ENCODE measurements around the gene TMEM69. TPM values are rescaled to one million over a fixed set of nuclear protein-coding genes. Genes with fewer than 3 reads are reported as not detected.

The TMEM69 gene
- total RNA-seq, 3 donors from 2014 or later = 20.6 to 39.4 (median 29.1) TPM

GRCh38 chr1:45659222-45659621 is 28.8 kb upstream of the TMEM69 start:
- H3K36me3 ChIP-seq = peaks cover 11% of the 10 kb centered on the region
- no peaks in the 10 kb centered on the region for H3K4me1 ChIP-seq
- intact Hi-C loops (cut with DNase I; ENCODE audit: low total_unique reads) = loop anchor here (5.0 kb wide), 1 partner anchor 448 kb away; no protein-coding TSS in a partner anchor
- no peak for DNase-seq (ENCODE audit: low spot score in 2 of 2)
- no peak overlapping the region for H3K4me3 ChIP-seq
- no peaks in the 10 kb centered on the region for H3K9me3 ChIP-seq
- TF ChIP-seq CTCF (IDR thresholded peaks at IDR 0.05) (no peak), POLR2AphosphoS5 (IDR thresholded peaks at IDR 0.05) (no peak), POLR2A (IDR thresholded peaks at IDR 0.05) (no peak)
- H3K27me3 ChIP-seq = no peaks in the 10 kb centered on the region
- no peak overlapping the region for H3K27ac ChIP-seq

GRCh38 chr1:45660336-45660735 is 27.6 kb upstream of the TMEM69 start:
- intact Hi-C loops (cut with DNase I; ENCODE audit: low total_unique reads) = no loop called here
- DNase-seq (ENCODE audit: low spot score in 2 of 2) = no peak
- no peaks in the 10 kb centered on the region for H3K4me1 ChIP-seq
- H3K36me3 ChIP-seq = peaks cover 6% of the 10 kb centered on the region
- no peak for TF ChIP-seq POLR2A (IDR thresholded peaks at IDR 0.05)
- no peak for TF ChIP-seq POLR2AphosphoS5 (IDR thresholded peaks at IDR 0.05)
- TF ChIP-seq CTCF (IDR thresholded peaks at IDR 0.05) = no peak
- H3K27ac ChIP-seq = no peak overlapping the region
- H3K27me3 ChIP-seq = no peaks in the 10 kb centered on the region
- no peaks in the 10 kb centered on the region for H3K9me3 ChIP-seq
- H3K4me3 ChIP-seq = no peak overlapping the region

- Histone ChIP-seq H3K4me1 (no peaks in the 10 kb centered on the region), H3K4me3 (no peak overlapping the region), H3K27me3 (no peaks in the 10 kb centered on the region), H3K9me3 (no peaks in the 10 kb centered on the region), H3K36me3 (no peaks in the 10 kb centered on the region), H3K27ac (no peak overlapping the region)
- DNase-seq (ENCODE audit: low spot score in 2 of 2) = no peak
- TF ChIP-seq POLR2A (IDR thresholded peaks at IDR 0.05) (no peak), CTCF (IDR thresholded peaks at IDR 0.05) (no peak), POLR2AphosphoS5 (IDR thresholded peaks at IDR 0.05) (no peak)
- intact Hi-C loops (cut with DNase I; ENCODE audit: low total_unique reads) = no loop called here
Observed at GRCh38 chr1:45666836-45667235, 21.1 kb upstream of the TMEM69 start.

- Histone ChIP-seq H3K9me3 (no peaks in the 10 kb centered on the region), H3K4me3 (no peak overlapping the region), H3K27me3 (no peaks in the 10 kb centered on the region), H3K4me1 (no peaks in the 10 kb centered on the region), H3K36me3 (no peaks in the 10 kb centered on the region), H3K27ac (no peak overlapping the region)
- TF ChIP-seq POLR2A (IDR thresholded peaks at IDR 0.05) (no peak), POLR2AphosphoS5 (IDR thresholded peaks at IDR 0.05) (no peak), CTCF (IDR thresholded peaks at IDR 0.05) (no peak)
- intact Hi-C loops (cut with DNase I; ENCODE audit: low total_unique reads) = no loop called here
- DNase-seq (ENCODE audit: low spot score in 2 of 2) = no peak
Observed at GRCh38 chr1:45667321-45668111, 20.5 kb upstream of the TMEM69 start.

- H3K4me1 ChIP-seq = no peaks in the 10 kb centered on the region
Observed at GRCh38 chr1:45668526-45668925, 19.5 kb upstream of the TMEM69 start.

More at GRCh38 chr1:45668526-45668925, 19.5 kb upstream of the TMEM69 start:
- DNase-seq (ENCODE audit: low spot score in 2 of 2) = no peak
- H3K36me3 ChIP-seq = no peaks in the 10 kb centered on the region
- no peak overlapping the region for H3K4me3 ChIP-seq
- H3K9me3 ChIP-seq = no peaks in the 10 kb centered on the region
- no peaks in the 10 kb centered on the region for H3K27me3 ChIP-seq
- no peak for TF ChIP-seq POLR2A (IDR thresholded peaks at IDR 0.05)
- no peak for TF ChIP-seq POLR2AphosphoS5 (IDR thresholded peaks at IDR 0.05)
- no peak for TF ChIP-seq CTCF (IDR thresholded peaks at IDR 0.05)
- no peak overlapping the region for H3K27ac ChIP-seq
- intact Hi-C loops (cut with DNase I; ENCODE audit: low total_unique reads) = no loop called here
